Suprapubic skin (tissue), 4 donors: ENCODE results near the gene CLCN6. TPM values are rescaled to one million over a fixed set of nuclear protein-coding genes. Genes with fewer than 3 reads are reported as not detected.

Source experiments
- DNase-seq, 2 donors: peaks; one replicate each; pipeline ENCODE4 v3.0.0-alpha.2; 2019; ENCODE audit warnings: low spot score in 2 of 2
- H3K27ac ChIP-seq: fragments of 200-600 bp; sonication (generic); one replicate; pipeline ENCODE4 v1.5.1; 2019
- H3K27me3 ChIP-seq: fragments of 200-600 bp; sonication (generic); one replicate; pipeline ENCODE4 v1.5.1; 2019
- H3K36me3 ChIP-seq: fragments of 200-600 bp; sonication (generic); one replicate; pipeline ENCODE4 v1.5.1; 2019
- H3K4me1 ChIP-seq: fragments of 200-600 bp; sonication (generic); one replicate; pipeline ENCODE4 v1.5.1; 2019
- H3K4me3 ChIP-seq: fragments of 200-600 bp; sonication (generic); one replicate; pipeline ENCODE4 v1.5.1; 2019; ENCODE audit warnings: mild to moderate bottlenecking
- H3K9me3 ChIP-seq: fragments of 200-600 bp; sonication (generic); one replicate; pipeline ENCODE4 v1.5.1; 2019
- CTCF ChIP-seq, 2 donors: fragments of 200-600 bp in 1 of 2; fragments of 450-650 bp in 1 of 2; sonication (generic) in 1 of 2; IDR thresholded peaks; one replicate each; pipeline ENCODE4 v1.5.1; 2016 to 2019; ENCODE audit warnings: antibody characterized with exemption in 2 of 2, mild to moderate bottlenecking in 1 of 2, moderate library complexity in 1 of 2
- EP300 ChIP-seq: sonication (generic); formaldehyde crosslinking; IDR thresholded peaks from one replicate; pipeline ENCODE4 v1.6.1; 2017; ENCODE audit warnings: antibody characterized with exemption
- POLR2A ChIP-seq, 2 donors: fragments of 450-650 bp; IDR thresholded peaks; one replicate each; pipeline ENCODE4 v1.6.1; 2017; ENCODE audit warnings: antibody characterized with exemption in 2 of 2, mild to moderate bottlenecking in 2 of 2, moderate library complexity in 2 of 2
- POLR2AphosphoS5 ChIP-seq, 3 donors: sonication (generic); formaldehyde crosslinking; IDR thresholded peaks; one replicate each; pipeline ENCODE4 v1.6.1; 2017; ENCODE audit warnings: antibody characterized with exemption in 3 of 3
- WGBS: methylation state at CpG from one replicate; pipeline ENCODE4 v1.1.5; 2018; 5-methylcytosine and 5-hydroxymethylcytosine counted together
- total RNA-seq, 4 donors: library from RNA; depleted of rRNA; stranded (reverse); fragments of >200 nt; gene quantifications; one replicate each; pipeline ENCODE4 v1.1.0, GENCODE V29; 2016

CLCN6 gene
- total RNA-seq, 4 donors from 2014 or later, result 6.2 to 22.5 (median 10.2) TPM

DNA sequence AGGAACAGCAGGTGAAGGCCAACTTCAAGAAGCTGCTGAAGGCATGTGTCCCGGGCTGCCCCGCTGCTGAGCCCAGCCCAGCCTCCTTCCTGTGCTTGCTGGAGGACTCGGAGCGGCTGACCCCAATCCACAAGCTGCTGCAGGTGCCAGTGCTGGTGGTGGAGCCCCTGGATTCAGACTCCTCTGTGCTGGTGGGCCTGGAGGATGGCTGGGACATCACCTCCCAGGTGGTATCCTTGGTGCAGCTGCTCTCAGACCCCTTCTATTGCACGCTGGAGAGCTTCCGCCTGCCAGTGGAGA lies 72.8 kb downstream of the CLCN6 start:
- Histone ChIP-seq H3K36me3 (no peaks in the 10 kb centered on the region), H3K27ac (no peak overlapping the region), H3K9me3 (no peaks in the 10 kb centered on the region), H3K4me3 (no peak overlapping the region), H3K4me1 (peaks cover 13% of the 10 kb centered on the region), H3K27me3 (peaks cover 13% of the 10 kb centered on the region)
- WGBS, result no CpG with 5 or more reads among the region's 6 CpGs
- TF ChIP-seq EP300 (no peak), POLR2AphosphoS5 (IDR thresholded peaks at IDR 0.05) (no peak), POLR2A (IDR thresholded peaks at IDR 0.05) (no peak), CTCF (IDR thresholded peaks at IDR 0.05) (no peak)
- no peak for DNase-seq

- TF ChIP-seq CTCF (IDR thresholded peaks at IDR 0.05), result no peak
- TF ChIP-seq POLR2A (IDR thresholded peaks at IDR 0.05), result no peak
- no peak for DNase-seq
- Histone ChIP-seq H3K4me1 (peaks cover 12% of the 10 kb centered on the region), H3K9me3 (no peaks in the 10 kb centered on the region), H3K27ac (no peak overlapping the region), H3K27me3 (peaks cover 13% of the 10 kb centered on the region), H3K4me3 (no peak overlapping the region), H3K36me3 (no peaks in the 10 kb centered on the region)
- WGBS, result 78% methylated on average over 13 of the region's 28 CpGs
Observed at GRCh38 chr1:11879311-11880180, 73.6 kb downstream of the CLCN6 start.

DNA sequence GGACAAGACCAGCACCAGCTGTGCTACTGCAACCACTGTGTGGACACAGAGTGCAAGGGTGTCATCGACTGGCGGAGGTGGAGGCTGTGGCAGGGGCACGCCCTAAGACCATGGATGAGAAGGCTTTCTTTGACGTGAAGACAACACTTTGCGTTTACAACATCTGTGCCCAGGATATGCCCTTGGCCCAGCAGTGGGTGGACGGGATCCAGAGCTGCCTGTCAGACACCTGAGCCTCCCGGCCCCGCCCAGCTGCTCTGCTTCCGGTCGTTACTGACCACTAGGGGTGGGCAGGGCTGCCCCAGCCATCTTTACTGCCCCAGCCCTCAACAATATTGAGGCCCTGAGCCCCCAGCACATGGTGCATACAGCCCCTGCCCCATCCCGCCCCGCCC lies 74.2 kb downstream of the CLCN6 start:
- 88% methylated on average over 6 of the region's 12 CpGs for WGBS
- no peak for DNase-seq
- Histone ChIP-seq H3K4me3 (no peak overlapping the region), H3K27me3 (peaks cover 13% of the 10 kb centered on the region), H3K27ac (peak overlapping the region; percentile 36), H3K36me3 (no peaks in the 10 kb centered on the region), H3K4me1 (peaks cover 12% of the 10 kb centered on the region), H3K9me3 (no peaks in the 10 kb centered on the region)
- TF ChIP-seq EP300, result no peak
- TF ChIP-seq CTCF (IDR thresholded peaks at IDR 0.05), result no peak
- TF ChIP-seq POLR2A (IDR thresholded peaks at IDR 0.05), result no peak
- TF ChIP-seq POLR2AphosphoS5 (IDR thresholded peaks at IDR 0.05), result no peak

DNA sequence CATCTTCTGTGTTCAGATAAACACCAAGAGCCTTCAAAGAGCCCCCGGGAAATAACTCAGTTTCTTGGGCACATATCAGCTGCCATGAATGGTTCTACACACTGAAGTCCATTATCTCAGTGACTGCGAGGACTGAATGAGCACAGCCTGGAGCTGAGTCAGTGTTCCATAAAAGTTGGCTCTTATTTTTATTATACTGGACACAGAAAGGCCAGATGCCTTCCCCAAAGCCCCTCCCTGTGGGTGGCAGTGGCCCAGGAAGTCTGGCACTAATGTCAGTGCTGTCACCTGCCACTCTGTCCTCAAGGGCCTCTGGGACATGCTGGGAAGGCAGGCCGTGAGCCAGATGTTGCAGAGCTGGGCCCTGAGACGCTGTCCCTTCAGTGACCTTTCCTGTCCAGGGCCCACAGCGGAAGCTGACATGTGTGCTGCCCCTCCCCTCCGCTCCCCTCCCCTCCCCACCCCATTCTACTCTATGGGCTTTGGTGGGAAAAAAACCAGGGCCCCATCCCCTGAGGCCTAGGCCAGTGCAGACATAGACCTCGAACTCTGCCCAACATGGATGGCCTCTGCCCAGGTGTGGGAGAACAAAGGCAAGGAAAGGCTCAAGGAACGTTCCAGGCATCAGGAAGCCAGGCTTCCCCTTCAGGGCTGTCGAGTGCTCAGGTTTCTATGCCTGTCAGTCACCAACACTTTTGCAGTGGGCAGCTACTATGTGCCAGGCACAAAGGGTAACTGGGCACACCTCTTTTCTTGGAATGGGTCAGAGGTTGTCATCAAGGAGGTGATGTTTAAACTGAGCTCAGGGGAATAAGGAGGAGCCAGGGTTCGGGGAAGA lies 75.1 kb downstream of the CLCN6 start:
- Histone ChIP-seq H3K27me3 (peaks cover 13% of the 10 kb centered on the region), H3K36me3 (no peaks in the 10 kb centered on the region), H3K4me3 (no peak overlapping the region), H3K27ac (peak overlapping the region; percentile 36), H3K4me1 (peaks cover 12% of the 10 kb centered on the region), H3K9me3 (no peaks in the 10 kb centered on the region)
- TF ChIP-seq POLR2AphosphoS5 (IDR thresholded peaks at IDR 0.05) (no peak), EP300 (no peak)
- 66% methylated on average over 10 of the region's 10 CpGs for WGBS
- DNase-seq, result no peak

GRCh38 chr1:11881749-11882441 lies 75.9 kb downstream of the CLCN6 start:
- H3K4me1 ChIP-seq, result peaks cover 12% of the 10 kb centered on the region
- DNase-seq, result no peak
- WGBS, result 82% methylated on average over 18 of the region's 18 CpGs
- H3K27ac ChIP-seq, result peak overlapping the region; percentile 35
- no peaks in the 10 kb centered on the region for H3K9me3 ChIP-seq
- TF ChIP-seq POLR2AphosphoS5 (IDR thresholded peaks at IDR 0.05), result no peak
- no peak for TF ChIP-seq CTCF (IDR thresholded peaks at IDR 0.05)
- no peak for TF ChIP-seq EP300
- TF ChIP-seq POLR2A (IDR thresholded peaks at IDR 0.05), result no peak
- H3K36me3 ChIP-seq, result no peaks in the 10 kb centered on the region
- peaks cover 13% of the 10 kb centered on the region for H3K27me3 ChIP-seq
- H3K4me3 ChIP-seq, result no peak overlapping the region
